NCI-H1436 (cell line): Measurements from ENCODE around the gene CYP11A1.

ENCODE experiments used
- DNase-seq: peaks from one replicate; lab custom pipeline; 2025; lab: John Stamatoyannopoulos, UW

CYP11A1 gene

DNA sequence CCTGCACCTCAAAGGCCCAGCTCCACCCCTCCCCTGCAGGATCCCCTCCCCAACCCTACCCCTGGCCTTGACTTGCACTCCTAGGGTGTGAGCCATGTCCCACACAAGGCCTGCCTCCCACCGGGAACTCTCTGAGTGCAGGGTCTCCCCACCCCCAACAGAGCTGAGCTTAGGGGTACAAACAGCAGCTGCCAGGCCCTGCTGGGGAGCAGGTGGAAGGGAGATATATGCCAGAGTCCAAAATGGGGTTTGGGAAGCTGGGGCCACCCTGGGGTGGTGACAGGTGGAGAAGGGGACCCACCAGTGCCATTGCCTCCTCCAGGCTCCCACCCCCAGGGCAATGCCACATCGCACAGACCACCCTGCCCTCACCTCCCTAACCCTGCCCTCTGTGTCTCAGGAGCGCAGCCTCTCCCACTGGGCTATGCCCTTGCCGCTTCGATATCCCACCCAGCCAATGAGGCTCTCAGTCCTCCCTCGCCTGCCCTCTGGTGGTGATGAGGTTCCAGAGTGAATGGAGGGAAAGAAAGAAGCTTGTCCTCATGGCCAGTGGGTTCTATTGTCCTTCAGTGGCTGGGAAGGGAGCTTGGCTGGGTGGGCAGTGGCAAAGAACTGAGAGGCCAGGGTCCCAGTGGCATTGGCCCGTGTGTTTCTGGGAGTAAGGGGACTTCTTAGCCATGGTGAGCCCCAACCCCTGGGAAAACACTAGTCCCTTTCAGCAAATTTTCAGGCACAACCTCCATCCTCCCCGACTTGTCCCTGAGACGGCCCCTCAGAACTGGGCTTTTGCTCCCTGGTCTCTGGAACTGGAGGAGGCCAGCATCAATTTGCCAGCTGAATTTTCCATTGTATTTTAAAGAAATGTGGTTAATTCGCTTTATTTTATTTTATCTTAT, 46.8 kb downstream of the CYP11A1 start:
- DNase-seq, result peak; percentile 72

DNA sequence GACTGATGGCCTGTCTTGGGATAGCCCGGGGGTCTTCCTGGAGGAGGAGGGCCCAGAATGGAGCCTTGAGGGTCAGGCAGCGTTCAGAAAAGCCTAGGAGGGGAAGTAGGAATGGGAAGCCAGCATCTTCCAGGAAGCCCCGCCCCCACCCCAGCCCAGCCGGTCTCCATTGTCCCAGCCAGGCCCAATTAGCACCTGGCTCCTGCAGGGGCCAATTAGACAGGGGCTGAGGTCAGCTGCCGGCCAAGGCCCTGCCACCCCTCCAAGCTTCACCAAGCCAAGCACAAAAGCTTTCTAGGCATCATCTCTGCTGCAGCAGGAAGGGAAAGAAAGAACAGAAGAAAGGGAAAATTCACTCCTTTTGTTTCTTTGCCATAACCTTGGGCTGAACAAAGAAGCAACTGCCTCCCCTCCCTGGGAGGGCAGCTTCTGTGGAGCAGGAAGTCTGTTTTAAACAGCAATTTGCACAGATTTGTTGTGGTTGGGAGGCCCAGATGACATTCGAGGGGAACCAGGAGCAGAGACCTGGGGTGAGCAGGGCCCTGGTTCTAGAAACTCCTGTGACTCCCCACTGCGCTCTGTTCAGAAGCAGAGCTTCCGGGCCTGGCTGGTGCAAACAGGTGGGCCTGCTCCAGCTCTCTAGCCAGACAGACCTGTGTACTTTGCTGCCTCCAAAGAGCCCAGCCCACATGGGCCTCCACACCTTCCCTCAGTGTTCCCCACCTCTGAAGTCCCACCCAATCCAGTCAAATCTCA, 47.7 kb downstream of the CYP11A1 start:
- peak; percentile 22 for DNase-seq

GRCh38 chr15:74319138-74319460, 48.3 kb downstream of the CYP11A1 start:
- no peak for DNase-seq

DNA sequence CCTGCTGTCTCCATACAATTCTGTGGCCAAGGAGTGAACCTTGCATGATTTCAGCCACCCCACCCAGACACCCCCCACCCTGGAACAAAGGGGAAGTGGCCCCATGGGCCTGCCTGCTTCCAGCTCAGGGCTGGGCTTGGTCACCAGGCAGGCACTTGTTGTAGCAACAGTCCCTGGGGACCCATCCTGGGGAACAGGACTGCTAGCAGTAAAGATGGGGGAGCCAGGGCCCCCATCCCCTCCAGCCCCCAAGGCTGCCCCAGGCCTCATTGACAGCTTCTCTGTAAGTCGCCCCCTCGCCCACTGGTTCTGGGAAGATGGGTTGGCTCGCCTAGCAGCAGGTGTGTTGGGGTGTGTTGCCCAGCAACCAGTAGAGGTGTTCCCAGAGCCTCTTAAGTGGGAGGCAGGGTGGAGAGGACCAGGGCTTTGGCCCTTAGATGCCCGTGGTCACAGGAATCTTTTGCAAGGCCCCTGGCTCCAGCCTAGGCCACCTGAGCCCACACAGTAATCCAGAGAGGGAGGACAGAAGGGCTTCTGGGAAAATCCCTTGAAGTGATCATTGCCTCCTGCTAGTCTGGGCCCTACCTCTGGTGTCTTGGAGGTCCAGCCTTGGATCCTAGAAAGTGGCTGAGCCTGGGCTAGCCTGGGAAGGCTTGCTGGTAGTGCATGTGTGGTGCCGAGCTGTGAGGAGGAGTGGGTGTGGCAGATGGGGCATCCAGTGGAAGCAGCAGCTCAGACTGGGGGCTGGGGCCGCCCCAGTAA, 48.9 kb downstream of the CYP11A1 start:
- DNase-seq, result peak; percentile 92

DNA sequence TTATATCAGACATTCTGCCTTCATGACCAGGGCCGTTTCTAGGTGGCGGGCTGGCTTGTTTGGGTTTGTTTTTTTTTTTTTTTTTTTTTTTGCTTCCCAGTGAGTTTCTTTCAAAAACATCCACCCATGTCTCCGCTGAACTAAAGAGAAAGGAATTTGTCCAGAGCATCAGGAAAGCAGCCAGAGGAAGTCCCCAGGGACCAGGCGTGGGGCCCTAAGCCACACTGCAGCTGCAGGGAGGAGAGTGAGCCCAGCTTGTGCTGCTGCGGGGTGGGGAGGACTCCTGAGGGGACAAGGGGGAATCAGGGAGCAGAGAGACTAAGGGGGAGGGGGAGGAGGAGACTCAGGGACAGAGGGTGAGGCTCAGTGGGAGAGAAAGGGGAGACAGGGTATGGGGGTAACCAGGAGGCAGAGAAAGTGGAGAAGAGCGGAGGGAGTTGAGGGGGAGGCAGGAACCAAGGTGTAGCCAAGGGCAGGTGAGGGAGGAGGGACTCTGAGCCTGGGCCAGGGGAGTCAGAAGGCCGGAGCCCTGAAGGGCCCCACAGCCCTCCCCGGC, 49.5 kb downstream of the CYP11A1 start:
- peak; percentile 66 for DNase-seq

DNA sequence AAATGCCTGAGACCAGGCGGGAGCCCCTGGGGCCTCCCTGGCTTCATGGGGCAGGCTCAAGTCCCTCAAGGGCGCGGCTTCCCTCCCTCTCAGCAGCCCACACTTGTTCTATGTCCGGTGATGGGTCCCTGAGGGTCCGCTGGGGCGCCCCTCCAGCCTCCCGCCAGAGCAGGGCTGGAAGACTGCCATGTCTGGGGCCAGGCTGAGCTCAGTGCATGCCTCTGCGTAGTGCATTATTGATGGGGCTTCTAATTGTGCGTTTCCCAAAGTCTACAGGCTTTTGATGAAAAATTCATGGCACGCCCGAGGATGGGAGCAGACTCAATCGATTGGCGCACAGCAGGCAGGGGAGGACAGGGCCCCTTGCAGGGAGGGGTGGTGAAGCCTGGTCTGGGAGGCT, 51.3 kb downstream of the CYP11A1 start:
- DNase-seq, result no peak

GRCh38 chr15:74315626-74316025, 51.8 kb downstream of the CYP11A1 start:
- no peak for DNase-seq

DNA sequence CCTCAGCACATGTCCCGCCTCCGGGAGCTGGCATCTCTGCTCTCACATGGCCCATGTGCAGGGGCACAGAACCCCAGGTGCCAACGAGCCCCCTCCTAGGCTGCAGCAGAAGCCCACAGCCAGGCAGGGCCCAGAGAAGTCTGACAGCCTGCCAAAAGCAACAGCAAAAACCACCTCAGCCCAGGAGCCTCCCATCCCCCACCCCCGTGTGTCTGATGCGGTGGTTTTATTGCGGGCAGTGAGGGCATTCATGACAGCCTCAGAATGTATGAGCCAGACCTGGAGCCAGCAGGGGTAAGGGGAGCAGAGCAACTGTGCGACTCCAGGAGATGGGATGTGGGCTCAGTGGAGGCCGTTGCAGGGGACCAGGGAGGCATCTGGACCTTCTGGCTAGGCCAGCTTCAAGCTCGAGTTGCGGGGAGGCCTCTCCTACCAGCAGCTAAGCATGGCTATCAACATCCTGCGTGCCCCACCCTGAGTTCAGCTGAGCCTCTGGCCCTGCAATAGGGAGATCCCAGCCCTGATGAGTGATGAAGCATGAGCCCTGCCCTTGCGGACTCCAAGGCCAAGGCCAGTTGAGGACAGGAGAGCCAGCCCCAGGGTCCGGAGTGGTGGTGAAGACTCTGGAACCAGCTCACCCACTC, 52.5 kb downstream of the CYP11A1 start:
- no peak for DNase-seq

- DNase-seq, result no peak
These were observed 53.6 kb downstream of the CYP11A1 start for GRCh38 chr15:74313889-74314288.

DNA sequence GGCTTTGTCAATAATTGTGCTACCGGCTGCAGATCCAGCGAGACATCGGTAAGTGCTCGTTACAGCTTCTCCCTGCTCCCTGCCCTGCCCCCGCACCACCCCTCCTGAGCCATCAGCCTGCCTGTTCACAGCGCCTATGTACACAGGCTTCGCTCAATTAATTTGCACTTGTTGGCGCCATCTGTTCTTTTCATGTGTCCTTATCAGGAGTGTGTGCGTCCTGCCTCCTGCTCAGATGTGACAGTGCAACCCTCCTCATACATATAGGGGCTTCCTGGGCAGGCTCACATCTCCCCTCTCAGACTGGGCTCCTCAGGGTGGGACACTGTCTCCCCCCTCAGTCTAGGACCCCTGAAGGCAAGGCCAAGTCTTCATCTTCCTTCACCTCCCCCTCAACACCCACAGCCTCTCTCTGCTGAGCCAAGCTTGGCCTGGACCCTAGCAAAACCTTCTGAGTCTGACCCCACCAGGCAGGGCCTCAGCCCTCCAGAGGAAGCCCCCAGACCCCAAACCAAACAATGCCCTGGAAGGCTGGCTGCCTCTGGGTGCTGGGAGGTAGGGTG, 54.9 kb downstream of the CYP11A1 start:
- peak; percentile 93 for DNase-seq

- no peak for DNase-seq
These were observed 55.6 kb downstream of the CYP11A1 start for GRCh38 chr15:74311734-74312444.

DNA sequence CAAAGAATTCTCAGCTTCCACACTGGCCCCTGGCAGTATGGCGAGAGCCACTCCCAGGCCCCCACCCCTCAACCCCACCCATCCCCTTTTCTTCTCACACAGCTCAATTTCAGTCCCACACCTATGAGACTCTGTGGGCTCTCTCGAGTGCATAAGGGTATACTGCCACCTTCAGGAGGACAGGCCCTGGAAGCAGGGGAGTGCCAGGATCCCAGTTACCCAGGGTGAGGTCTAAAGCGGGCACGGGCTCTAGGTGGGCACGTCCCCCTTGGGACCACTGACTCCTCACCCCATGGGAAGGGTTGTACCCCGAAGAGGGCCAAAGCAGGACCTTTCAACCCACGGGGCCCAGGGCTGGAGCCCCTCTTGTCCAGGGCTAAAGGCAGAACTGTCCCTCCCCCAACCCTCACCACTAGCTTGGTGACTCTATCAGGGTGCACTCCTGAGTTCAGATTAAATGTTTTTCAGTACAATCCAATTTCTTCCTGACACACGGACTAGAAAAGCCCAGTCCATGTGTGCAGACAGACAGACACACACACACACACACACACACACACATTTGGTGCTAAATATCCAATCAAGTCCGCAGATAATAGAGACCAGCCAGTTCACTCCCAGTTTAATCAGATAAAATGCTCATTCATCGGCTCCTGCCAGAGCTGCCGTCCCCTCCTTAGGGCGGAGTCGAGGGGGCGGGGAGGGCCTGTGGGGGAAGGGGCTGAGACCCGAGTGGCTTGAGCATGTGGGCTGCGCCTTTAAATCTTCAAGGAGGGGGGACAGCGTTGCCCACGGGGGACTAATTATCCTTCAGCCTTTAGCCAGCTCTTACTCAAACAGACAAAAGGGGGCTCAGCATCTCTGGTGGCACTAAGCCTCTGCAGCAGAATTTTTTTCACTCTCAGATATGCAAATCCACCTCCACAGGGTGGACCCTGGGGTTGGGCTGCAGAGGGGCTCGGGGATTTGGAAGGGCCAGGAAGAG, 59.3 kb downstream of the CYP11A1 start:
- DNase-seq, result peak; percentile 84

GRCh38 chr15:74306781-74307217, 60.6 kb downstream of the CYP11A1 start:
- DNase-seq, result no peak

GRCh38 chr15:74305687-74306086, 61.8 kb downstream of the CYP11A1 start:
- DNase-seq, result no peak

DNA sequence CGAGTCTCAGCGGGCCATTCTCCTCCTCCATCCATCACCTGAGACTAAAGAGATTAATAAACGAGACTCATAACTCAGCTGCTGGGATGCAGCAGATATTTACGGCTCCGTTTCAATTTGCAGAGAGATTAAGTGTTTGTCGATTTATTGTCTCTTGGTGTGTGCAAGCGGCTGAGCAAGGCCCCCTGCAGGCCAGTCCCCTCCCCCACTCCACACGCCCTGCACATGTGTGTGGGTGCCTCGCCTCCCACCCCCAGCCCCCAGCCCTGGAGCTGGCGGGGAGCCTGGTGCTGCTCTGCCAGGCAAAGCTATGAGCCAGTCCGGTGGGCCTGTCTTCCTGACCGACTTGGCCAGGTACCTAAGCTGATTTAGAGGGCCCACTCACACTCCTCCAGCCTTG, 63.0 kb downstream of the CYP11A1 start:
- no peak for DNase-seq

- DNase-seq, result no peak
These were observed 63.6 kb downstream of the CYP11A1 start for GRCh38 chr15:74303741-74304309.

- DNase-seq, result peak; percentile 60
These were observed 64.6 kb downstream of the CYP11A1 start for GRCh38 chr15:74302821-74303359.

- no peak for DNase-seq
These were observed 65.7 kb downstream of the CYP11A1 start for GRCh38 chr15:74301583-74302361.
